Liver (tissue), 2 donors: ENCODE data around the gene SETD5.

Experiments
- TAF1 ChIP-seq: conservative IDR thresholded peaks from 2 replicates; pipeline ENCODE4 v1.6.1; 2016; ENCODE audit warnings: antibody characterized with exemption, mild to moderate bottlenecking
- YY1 ChIP-seq: IDR thresholded peaks from 2 replicates; pipeline ENCODE4 v1.6.1; 2016; ENCODE audit warnings: antibody characterized with exemption, mild to moderate bottlenecking
- donor health status: healthy.

DNA sequence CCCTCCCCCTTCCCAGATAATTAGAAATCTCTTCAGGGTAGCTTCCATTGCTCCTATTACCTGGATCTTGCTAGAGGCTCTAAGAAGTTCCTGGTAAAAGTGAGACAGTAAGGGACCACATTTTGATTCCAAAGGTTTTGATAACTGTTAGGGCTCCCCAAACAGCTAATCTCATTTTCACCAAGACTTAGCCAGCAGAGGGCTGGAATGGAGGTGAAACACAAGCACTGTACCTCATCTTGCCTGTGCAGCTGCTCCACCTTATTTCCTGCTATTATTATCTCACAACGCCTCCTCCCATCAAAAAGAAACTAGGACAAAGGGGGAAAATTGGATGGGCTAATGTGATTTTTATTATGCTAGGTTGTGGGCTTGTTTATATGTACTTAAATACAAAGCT is 7.3 kb downstream of the SETD5 start:
- no peak for TF ChIP-seq YY1
- TF ChIP-seq TAF1: no peak
